Activated naive CD8-positive, alpha-beta T cell (primary cell): ENCODE results near the gene SBF1.
A peak's percentile ranks its signal among the peaks of the same experiment; 100 is the strongest.
"Not testable (repeated sequence)": the region's sequence is repeated elsewhere in the genome, so short reads cannot be mapped to it uniquely, and the experiment has no call there.

Experiments
- H3K27ac Mint-ChIP-seq: one replicate; pipeline ENCODE4 v1.8.0; 2021; ENCODE audit warnings: mixed read lengths
- H3K27me3 Mint-ChIP-seq: one replicate; pipeline ENCODE4 v1.8.0; 2021; ENCODE audit warnings: mixed read lengths
- H3K36me3 Mint-ChIP-seq: one replicate; pipeline ENCODE4 v1.8.0; 2021; ENCODE audit warnings: mixed read lengths
- H3K4me1 Mint-ChIP-seq: one replicate; pipeline ENCODE4 v1.8.0; 2021; ENCODE audit warnings: low read depth, mixed read lengths
- H3K4me3 Mint-ChIP-seq: one replicate; pipeline ENCODE4 v1.8.0; 2021; ENCODE audit warnings: mild to moderate bottlenecking, mixed read lengths
- H3K9me3 Mint-ChIP-seq: one replicate; pipeline ENCODE4 v1.8.0; 2021; ENCODE audit warnings: low read depth, mixed read lengths

SBF1 gene, protein sequence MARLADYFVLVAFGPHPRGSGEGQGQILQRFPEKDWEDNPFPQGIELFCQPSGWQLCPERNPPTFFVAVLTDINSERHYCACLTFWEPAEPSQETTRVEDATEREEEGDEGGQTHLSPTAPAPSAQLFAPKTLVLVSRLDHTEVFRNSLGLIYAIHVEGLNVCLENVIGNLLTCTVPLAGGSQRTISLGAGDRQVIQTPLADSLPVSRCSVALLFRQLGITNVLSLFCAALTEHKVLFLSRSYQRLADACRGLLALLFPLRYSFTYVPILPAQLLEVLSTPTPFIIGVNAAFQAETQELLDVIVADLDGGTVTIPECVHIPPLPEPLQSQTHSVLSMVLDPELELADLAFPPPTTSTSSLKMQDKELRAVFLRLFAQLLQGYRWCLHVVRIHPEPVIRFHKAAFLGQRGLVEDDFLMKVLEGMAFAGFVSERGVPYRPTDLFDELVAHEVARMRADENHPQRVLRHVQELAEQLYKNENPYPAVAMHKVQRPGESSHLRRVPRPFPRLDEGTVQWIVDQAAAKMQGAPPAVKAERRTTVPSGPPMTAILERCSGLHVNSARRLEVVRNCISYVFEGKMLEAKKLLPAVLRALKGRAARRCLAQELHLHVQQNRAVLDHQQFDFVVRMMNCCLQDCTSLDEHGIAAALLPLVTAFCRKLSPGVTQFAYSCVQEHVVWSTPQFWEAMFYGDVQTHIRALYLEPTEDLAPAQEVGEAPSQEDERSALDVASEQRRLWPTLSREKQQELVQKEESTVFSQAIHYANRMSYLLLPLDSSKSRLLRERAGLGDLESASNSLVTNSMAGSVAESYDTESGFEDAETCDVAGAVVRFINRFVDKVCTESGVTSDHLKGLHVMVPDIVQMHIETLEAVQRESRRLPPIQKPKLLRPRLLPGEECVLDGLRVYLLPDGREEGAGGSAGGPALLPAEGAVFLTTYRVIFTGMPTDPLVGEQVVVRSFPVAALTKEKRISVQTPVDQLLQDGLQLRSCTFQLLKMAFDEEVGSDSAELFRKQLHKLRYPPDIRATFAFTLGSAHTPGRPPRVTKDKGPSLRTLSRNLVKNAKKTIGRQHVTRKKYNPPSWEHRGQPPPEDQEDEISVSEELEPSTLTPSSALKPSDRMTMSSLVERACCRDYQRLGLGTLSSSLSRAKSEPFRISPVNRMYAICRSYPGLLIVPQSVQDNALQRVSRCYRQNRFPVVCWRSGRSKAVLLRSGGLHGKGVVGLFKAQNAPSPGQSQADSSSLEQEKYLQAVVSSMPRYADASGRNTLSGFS (N-terminal part only)

DNA sequence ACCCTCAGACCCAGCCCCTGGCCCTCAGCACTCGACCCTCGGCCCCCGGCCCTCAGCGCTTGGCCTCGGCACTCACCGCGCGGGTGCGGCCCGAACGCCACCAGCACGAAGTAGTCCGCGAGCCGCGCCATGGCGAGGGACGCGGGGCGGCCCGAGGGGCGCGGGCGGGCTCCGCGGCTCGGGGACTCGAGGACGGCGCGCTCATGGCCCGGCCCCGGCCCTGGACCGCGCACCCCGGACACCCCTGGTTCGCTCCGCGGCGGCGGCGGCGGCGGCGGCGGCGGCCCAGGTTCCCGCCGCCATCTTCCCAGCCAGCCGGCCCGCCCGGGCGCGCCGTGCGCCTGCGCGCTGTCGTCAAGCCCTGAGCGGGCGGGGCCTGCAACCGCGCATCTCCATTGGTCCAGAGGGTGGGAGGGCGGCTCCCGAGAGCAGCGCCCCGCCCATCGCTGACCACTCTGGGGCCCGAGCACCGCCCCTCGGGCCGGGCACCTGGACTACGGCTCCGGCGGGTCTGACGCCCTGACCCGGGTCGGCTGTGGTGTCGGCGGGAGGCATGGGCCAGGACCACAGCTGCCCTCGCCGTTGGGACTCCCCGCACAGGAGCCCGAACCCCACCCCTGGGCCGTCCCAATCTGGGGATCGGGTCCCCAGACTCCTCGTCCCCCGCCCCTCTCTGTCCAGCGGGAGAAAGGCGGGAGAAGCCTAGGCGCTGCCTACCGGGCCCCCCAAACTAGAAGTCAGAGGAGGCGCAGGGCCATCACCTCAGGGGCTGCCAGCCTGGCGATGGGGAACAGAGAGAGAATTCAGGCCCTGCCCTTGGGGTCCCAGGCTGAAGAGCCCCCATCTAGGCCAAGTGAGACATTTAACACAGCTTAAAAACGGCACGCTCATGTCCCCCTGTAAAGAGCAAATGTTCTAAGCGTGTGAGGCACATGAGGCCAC, at the start of gene SBF1:
SBF1 (minus strand) TSS at position 326 of the 942 bp plus-strand sequence; CDS start at position 131, 195 bp downstream.
- peak within 1 kb of the TSS; percentile 93 for H3K4me3 Mint-ChIP-seq
- H3K9me3 Mint-ChIP-seq = no peaks in the 10 kb centered on the region
- H3K27me3 Mint-ChIP-seq = no peaks in the 10 kb centered on the region
- peak within 1 kb of the TSS; percentile 95 for H3K27ac Mint-ChIP-seq
- peaks cover 45% of the 10 kb centered on the region for H3K4me1 Mint-ChIP-seq
- no peaks in the 10 kb centered on the region for H3K36me3 Mint-ChIP-seq

DNA sequence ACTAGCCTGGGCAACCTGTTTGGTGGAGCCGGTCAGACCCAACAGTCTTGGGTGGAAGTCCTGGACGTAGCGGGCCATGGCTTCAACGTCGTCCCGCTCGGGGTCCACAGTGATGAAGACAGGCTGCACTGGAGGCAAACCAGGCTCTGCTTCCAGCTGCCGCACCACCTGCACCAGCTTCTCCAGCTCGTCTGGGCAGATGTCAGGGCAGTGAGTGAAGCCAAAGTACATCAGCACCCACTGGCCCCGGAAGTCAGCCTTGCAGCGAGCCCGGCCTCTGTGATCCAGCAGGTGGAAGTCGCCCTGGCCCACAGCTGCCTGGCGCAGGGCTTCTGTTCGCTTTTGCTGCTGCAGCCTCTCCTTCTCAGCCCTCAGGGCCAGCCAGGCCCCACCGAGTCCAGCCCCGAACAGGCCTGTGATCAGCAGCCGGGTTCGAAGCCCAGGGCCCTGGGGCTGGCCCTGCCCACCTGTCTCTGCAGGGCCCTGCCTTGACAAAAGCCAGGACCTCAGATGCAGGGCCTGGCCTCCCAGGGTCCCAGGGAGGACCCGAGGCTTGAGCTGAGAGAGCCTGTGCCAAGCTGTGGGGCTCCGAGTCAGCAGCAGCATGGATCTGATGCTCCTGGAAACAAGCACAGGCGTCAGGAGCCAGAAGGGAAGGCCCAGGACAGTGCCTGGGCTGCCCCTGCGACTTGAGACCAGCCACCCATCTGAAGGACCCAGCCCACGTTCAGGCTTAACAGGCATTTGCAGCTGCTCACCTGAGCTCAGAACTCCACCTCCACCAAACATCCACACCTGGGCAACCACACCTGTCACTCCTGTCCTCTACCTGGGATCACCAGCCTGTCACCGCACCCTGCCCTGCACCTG, 49.2 kb upstream of the SBF1 start:
- no peaks in the 10 kb centered on the region for H3K27me3 Mint-ChIP-seq
- peaks cover 2% of the 10 kb centered on the region for H3K36me3 Mint-ChIP-seq
- peaks cover 23% of the 10 kb centered on the region for H3K4me1 Mint-ChIP-seq
- no peaks in the 10 kb centered on the region for H3K9me3 Mint-ChIP-seq
- H3K27ac Mint-ChIP-seq = peak overlapping the region; percentile 59
- H3K4me3 Mint-ChIP-seq = peak overlapping the region; percentile 90

- Mint-ChIP-seq H3K4me3 (peak overlapping the region; percentile 35), H3K9me3 (no peaks in the 10 kb centered on the region), H3K4me1 (peaks cover 21% of the 10 kb centered on the region), H3K27me3 (no peaks in the 10 kb centered on the region), H3K27ac (no peak overlapping the region), H3K36me3 (peaks cover 2% of the 10 kb centered on the region)
Measured at GRCh38 chr22:50523458-50523805, 48.6 kb upstream of the SBF1 start.

DNA sequence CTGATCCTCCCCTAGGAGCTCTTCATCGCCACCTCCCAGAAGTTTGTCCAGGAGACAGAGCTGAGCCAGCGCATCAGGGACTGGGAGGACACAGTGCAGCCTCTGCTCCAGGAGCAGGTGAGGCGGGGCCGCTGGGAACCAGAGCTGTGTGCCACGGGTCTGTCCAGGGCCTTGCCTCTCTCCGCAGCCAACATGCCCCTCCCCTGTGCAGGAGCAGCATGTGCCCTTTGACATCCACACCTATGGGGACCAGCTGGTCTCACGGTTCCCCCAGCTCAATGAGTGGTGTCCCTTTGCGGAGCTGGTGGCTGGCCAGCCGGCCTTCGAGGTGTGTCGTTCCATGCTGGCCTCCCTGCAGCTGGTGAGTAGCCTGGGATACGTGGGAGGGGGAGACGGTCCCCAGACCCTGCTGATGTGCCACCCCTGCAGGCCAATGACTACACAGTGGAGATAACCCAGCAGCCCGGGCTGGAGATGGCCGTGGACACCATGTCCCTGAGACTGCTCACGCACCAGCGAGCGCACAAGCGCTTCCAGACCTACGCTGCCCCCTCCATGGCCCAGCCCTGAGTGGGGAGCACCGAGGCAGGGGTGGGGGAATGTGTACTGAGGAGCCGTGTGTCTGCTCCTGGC, 48.1 kb upstream of the SBF1 start:
- H3K36me3 Mint-ChIP-seq = peaks cover 2% of the 10 kb centered on the region
- H3K9me3 Mint-ChIP-seq = no peaks in the 10 kb centered on the region
- H3K4me1 Mint-ChIP-seq = peaks cover 17% of the 10 kb centered on the region
- H3K4me3 Mint-ChIP-seq = peak overlapping the region; percentile 35
- no peak overlapping the region for H3K27ac Mint-ChIP-seq
- H3K27me3 Mint-ChIP-seq = no peaks in the 10 kb centered on the region

- Mint-ChIP-seq H3K27ac (no peak overlapping the region), H3K4me3 (no peak overlapping the region), H3K27me3 (no peaks in the 10 kb centered on the region), H3K9me3 (no peaks in the 10 kb centered on the region), H3K36me3 (peaks cover 2% of the 10 kb centered on the region), H3K4me1 (peaks cover 12% of the 10 kb centered on the region)
Measured at GRCh38 chr22:50522208-50522805, 47.5 kb upstream of the SBF1 start.

GRCh38 chr22:50521710-50522109, 46.9 kb upstream of the SBF1 start:
- Mint-ChIP-seq H3K9me3 (no peaks in the 10 kb centered on the region), H3K36me3 (peaks cover 2% of the 10 kb centered on the region), H3K27ac (no peak overlapping the region), H3K27me3 (no peaks in the 10 kb centered on the region), H3K4me1 (peaks cover 7% of the 10 kb centered on the region), H3K4me3 (no peak overlapping the region)

DNA sequence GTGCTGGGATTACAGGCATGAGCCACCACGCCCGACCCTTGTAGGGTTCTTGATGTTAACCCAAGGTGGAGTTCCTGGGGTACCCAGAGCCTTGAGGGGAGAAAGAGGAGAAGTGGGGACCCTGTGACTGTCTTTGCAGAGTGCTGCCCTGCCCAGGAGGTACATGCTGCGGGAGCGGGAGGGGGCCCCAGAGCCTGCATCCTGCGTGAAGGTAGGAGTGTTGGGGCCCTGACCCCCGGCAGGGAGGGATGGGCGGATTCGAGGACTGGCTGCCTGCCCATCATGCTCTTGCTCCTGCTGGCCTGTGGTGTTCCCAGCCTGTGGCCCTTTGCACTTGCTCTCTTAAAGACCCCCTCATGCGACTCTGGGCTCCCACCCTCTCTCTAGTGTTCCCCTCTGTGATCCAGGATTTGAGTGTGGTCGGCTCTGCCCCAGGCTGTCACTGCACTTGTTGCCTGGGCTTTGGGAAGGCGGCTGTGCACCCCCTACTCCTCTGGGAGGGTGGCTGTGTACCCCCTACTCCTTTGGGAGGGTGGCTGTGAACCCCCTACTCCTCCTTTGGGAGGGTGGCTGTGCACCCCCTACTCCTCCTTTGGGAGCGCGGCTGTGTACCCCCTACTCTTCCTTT, 46.1 kb upstream of the SBF1 start:
- H3K9me3 Mint-ChIP-seq = no peaks in the 10 kb centered on the region
- peaks cover 7% of the 10 kb centered on the region for H3K4me1 Mint-ChIP-seq
- no peaks in the 10 kb centered on the region for H3K27me3 Mint-ChIP-seq
- no peak overlapping the region for H3K27ac Mint-ChIP-seq
- H3K4me3 Mint-ChIP-seq = no peak overlapping the region
- H3K36me3 Mint-ChIP-seq = peaks cover 2% of the 10 kb centered on the region

DNA sequence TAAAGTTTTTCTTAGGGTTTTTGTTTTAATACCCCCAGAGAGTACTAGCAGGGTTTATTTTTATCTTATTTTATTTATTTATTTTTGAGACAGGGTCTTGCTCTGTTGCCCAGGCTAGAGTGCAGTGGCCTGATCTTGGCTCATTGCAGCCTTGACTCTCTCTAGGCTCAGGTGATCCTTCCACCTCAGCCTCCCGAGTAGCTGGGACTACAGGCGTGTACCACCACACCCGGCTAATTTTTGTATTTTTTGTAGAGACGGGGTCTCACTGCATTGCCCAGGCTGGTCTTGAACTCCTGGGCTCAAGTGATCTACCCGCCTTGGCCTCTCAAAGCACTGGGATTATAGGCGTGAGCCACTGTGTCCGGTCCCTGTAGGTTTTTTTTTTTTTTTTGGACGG, 45.3 kb upstream of the SBF1 start:
- not testable (repeated sequence) for H3K4me1 Mint-ChIP-seq, H3K4me3 Mint-ChIP-seq, H3K27me3 Mint-ChIP-seq, H3K27ac Mint-ChIP-seq, H3K36me3 Mint-ChIP-seq, H3K9me3 Mint-ChIP-seq

GRCh38 chr22:50519151-50519550, 44.3 kb upstream of the SBF1 start:
- Mint-ChIP-seq H3K36me3 (no peaks in the 10 kb centered on the region), H3K27ac (no peak overlapping the region), H3K9me3 (no peaks in the 10 kb centered on the region), H3K4me3 (no peak overlapping the region), H3K27me3 (no peaks in the 10 kb centered on the region), H3K4me1 (peaks cover 8% of the 10 kb centered on the region)

DNA sequence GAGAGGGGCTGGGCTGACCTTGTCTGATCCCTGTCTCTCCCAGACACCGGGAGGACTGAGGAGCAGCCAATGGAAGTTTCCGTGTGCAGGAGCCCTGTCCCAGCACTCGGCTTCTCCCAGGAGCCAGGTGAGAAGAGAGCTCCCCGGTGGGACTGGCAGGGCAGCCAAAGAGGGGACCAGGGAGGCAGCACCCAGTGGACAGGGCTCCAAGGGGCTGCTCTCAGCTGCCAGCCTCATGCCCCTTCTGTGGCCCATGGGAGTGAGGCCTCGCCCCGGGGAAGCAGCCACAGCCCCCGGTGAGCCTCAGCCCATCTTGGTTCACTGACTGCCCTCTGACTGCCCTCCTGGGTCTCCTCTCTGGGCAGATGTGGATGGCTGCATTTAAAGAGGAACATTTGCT, 43.8 kb upstream of the SBF1 start:
- peaks cover 9% of the 10 kb centered on the region for H3K4me1 Mint-ChIP-seq
- no peaks in the 10 kb centered on the region for H3K36me3 Mint-ChIP-seq
- no peak overlapping the region for H3K27ac Mint-ChIP-seq
- no peaks in the 10 kb centered on the region for H3K27me3 Mint-ChIP-seq
- H3K4me3 Mint-ChIP-seq = no peak overlapping the region
- H3K9me3 Mint-ChIP-seq = no peaks in the 10 kb centered on the region

DNA sequence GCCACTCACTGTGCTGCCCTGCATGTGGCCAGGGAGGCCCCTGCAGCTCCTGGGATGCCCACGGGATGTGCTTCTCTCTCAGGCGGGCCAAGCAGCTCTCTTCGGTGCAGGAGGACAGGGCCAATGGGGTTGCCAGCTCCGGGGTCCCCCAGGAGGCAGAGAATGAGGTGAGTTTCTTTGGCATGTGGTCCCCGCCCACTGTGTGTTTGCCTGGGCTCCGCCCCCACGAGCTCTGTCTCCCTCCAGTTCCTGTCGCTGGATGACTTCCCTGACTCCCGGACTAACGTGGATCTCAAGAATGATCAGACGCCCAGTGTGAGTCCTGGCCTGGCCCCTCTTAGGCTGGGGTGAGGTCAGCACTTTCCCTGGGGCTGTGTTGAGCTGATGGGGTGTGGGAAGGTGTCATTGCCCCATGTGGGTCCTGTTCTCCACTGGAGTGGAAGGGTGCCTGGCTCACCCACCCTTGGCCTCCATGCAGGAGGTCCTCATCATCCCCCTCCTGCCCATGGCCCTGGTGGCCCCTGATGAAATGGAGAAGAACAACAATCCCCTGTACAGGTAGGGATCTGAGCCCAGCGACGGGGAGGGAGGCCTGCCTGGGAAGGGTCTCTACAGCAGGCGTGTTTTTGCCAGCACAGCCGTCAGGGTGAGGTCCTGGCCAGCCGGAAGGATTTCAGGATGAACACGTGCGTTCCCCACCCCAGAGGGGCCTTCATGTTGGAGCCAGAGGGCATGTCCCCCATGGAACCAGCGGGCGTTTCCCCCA, 42.8 kb upstream of the SBF1 start:
- no peaks in the 10 kb centered on the region for H3K27me3 Mint-ChIP-seq
- no peak overlapping the region for H3K27ac Mint-ChIP-seq
- no peak overlapping the region for H3K4me3 Mint-ChIP-seq
- peaks cover 8% of the 10 kb centered on the region for H3K4me1 Mint-ChIP-seq
- no peaks in the 10 kb centered on the region for H3K9me3 Mint-ChIP-seq
- no peaks in the 10 kb centered on the region for H3K36me3 Mint-ChIP-seq

DNA sequence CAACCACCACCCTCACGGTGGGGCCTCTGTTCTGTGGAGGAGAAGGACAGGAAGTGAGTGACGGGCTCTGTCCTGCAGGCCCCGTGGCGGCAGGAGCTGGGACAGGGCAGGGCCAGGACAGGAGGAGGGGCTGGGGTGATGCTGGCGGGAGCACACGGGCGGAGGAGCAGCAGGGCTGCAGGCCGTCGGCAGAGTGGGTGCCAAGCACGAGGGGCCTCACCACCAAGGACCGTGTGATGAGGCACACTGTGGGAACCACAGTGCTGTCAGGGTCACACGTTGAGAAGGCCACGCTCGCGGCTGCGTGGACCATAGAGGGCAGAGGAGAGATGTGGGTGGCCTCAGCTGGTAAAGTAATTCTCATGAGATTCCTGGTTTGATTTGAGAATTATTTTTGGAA, 42.1 kb upstream of the SBF1 start:
- H3K9me3 Mint-ChIP-seq = no peaks in the 10 kb centered on the region
- no peaks in the 10 kb centered on the region for H3K27me3 Mint-ChIP-seq
- no peaks in the 10 kb centered on the region for H3K36me3 Mint-ChIP-seq
- H3K27ac Mint-ChIP-seq = no peak overlapping the region
- H3K4me3 Mint-ChIP-seq = no peak overlapping the region
- peaks cover 8% of the 10 kb centered on the region for H3K4me1 Mint-ChIP-seq
